ENCODE results near the gene MCM5. TPM values are rescaled to one million over a fixed set of nuclear protein-coding genes. Genes with fewer than 3 reads are reported as not detected.

Gene MCM5
- total RNA-seq, 1 experiment from 2014 or later, result 112 TPM

GRCh38 chr22:35373781-35374180, 26.2 kb upstream of the MCM5 start:
- intact Hi-C loops (cut with micrococcal nuclease), result no loop called here
- Histone ChIP-seq H3K4me2 (ENCODE audit: low read length) (no peak overlapping the region), H3K79me2 (ENCODE audit: low read length) (no peaks in the 10 kb centered on the region), H3K4me3 (ENCODE audit: low read length) (no peak overlapping the region), H4K20me1 (ENCODE audit: low read length) (no peaks in the 10 kb centered on the region), H3K9ac (ENCODE audit: low read length) (no peak overlapping the region), H3K9me2 (replicated peaks; ENCODE audit: low read length) (no peaks in the 10 kb centered on the region), H3K27me3 (ENCODE audit: low read length) (no peaks in the 10 kb centered on the region), H3K27ac (ENCODE audit: low read length) (no peak overlapping the region), H3K9me3 (ENCODE audit: low read length) (no peaks in the 10 kb centered on the region), H3K36me3 (ENCODE audit: low read depth, low read length) (no peaks in the 10 kb centered on the region), H3K4me1 (ENCODE audit: insufficient read depth, low read length) (peaks cover 20% of the 10 kb centered on the region), H3F3A (ENCODE audit: low read length, unreplicated experiment) (no peaks in the 10 kb centered on the region), H2AFZ (ENCODE audit: low read length) (no peak overlapping the region)
- no TSS peak for BruUV-seq (replicated peaks)
- ATAC-seq (no peak), DNase-seq (no peak)
- CTCF ChIA-PET, result no interaction called here
- TF ChIP-seq EZH2 (IDR thresholded peaks at IDR 0.05; ENCODE audit: low read length, unreplicated experiment), result no peak
- TF ChIP-seq CTCF (conservative IDR thresholded peaks at IDR 0.05; ENCODE audit: low read depth, low read length), result no peak
- no peak for TF ChIP-seq EZH2phosphoT487 (IDR thresholded peaks at IDR 0.05; ENCODE audit: borderline replicate concordance, low read length)
- POLR2A ChIA-PET (ENCODE audit: unreplicated experiment), result no interaction called here

GRCh38 chr22:35375031-35375430, 24.9 kb upstream of the MCM5 start:
- ChIA-PET POLR2A (ENCODE audit: unreplicated experiment) (no interaction called here), CTCF (no interaction called here)
- no TSS peak for BruUV-seq (replicated peaks)
- Histone ChIP-seq H3K79me2 (ENCODE audit: low read length) (no peaks in the 10 kb centered on the region), H3K27ac (ENCODE audit: low read length) (no peak overlapping the region), H3K4me1 (ENCODE audit: insufficient read depth, low read length) (peaks cover 20% of the 10 kb centered on the region), H3F3A (ENCODE audit: low read length, unreplicated experiment) (no peaks in the 10 kb centered on the region), H3K4me2 (ENCODE audit: low read length) (no peak overlapping the region), H2AFZ (ENCODE audit: low read length) (no peak overlapping the region), H3K4me3 (ENCODE audit: low read length) (no peak overlapping the region), H3K9ac (ENCODE audit: low read length) (no peak overlapping the region), H3K9me2 (replicated peaks; ENCODE audit: low read length) (no peaks in the 10 kb centered on the region), H3K36me3 (ENCODE audit: low read depth, low read length) (no peaks in the 10 kb centered on the region), H3K9me3 (ENCODE audit: low read length) (no peaks in the 10 kb centered on the region), H4K20me1 (ENCODE audit: low read length) (no peaks in the 10 kb centered on the region), H3K27me3 (ENCODE audit: low read length) (no peaks in the 10 kb centered on the region)
- peak; percentile 26 for DNase-seq
- TF ChIP-seq EZH2 (IDR thresholded peaks at IDR 0.05; ENCODE audit: low read length, unreplicated experiment), result no peak
- no peak for TF ChIP-seq CTCF (conservative IDR thresholded peaks at IDR 0.05; ENCODE audit: low read depth, low read length)
- no peak for TF ChIP-seq EZH2phosphoT487 (IDR thresholded peaks at IDR 0.05; ENCODE audit: borderline replicate concordance, low read length)
- ATAC-seq, result no peak
- intact Hi-C loops (cut with micrococcal nuclease), result no loop called here

DNA sequence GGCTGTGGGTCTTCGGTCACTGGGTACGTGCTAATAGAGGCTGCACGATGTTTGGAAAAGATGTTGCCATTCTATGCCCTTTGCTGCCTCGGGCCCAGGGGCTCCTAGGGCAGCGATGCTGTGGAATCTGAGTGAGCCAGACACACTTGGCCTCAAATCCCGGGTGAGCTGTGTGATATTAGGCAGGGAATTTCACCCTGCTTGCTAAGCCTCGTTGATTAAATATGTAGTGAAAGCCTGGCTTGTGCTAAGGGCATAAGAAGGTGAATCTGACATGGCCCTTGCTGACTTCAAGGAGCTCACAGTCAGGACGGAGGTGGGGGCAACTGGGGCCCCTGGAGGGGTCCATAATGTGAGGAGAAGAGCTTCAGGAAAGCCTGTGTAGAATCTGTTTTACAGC, 24.4 kb upstream of the MCM5 start:
- Histone ChIP-seq H3K36me3 (ENCODE audit: low read depth, low read length) (no peaks in the 10 kb centered on the region), H3K4me3 (ENCODE audit: low read length) (no peak overlapping the region), H3K9ac (ENCODE audit: low read length) (no peak overlapping the region), H3K27me3 (ENCODE audit: low read length) (no peaks in the 10 kb centered on the region), H3K79me2 (ENCODE audit: low read length) (no peaks in the 10 kb centered on the region), H4K20me1 (ENCODE audit: low read length) (no peaks in the 10 kb centered on the region), H3K4me2 (ENCODE audit: low read length) (no peak overlapping the region), H3K9me3 (ENCODE audit: low read length) (no peaks in the 10 kb centered on the region), H3K27ac (ENCODE audit: low read length) (no peak overlapping the region), H3F3A (ENCODE audit: low read length, unreplicated experiment) (no peaks in the 10 kb centered on the region), H3K9me2 (replicated peaks; ENCODE audit: low read length) (no peaks in the 10 kb centered on the region), H2AFZ (ENCODE audit: low read length) (no peak overlapping the region), H3K4me1 (ENCODE audit: insufficient read depth, low read length) (peaks cover 23% of the 10 kb centered on the region)
- no peak for ATAC-seq
- BruUV-seq (replicated peaks), result no TSS peak
- ChIA-PET POLR2A (ENCODE audit: unreplicated experiment) (no interaction called here), CTCF (no interaction called here)
- TF ChIP-seq CTCF (conservative IDR thresholded peaks at IDR 0.05; ENCODE audit: low read depth, low read length) (no peak), EZH2 (IDR thresholded peaks at IDR 0.05; ENCODE audit: low read length, unreplicated experiment) (no peak), EZH2phosphoT487 (IDR thresholded peaks at IDR 0.05; ENCODE audit: borderline replicate concordance, low read length) (no peak)
- intact Hi-C loops (cut with micrococcal nuclease), result no loop called here
- no peak for DNase-seq

Measured in PC-3 (cell line).